Measurements from ENCODE around the gene CDKN3.
A peak's percentile ranks its signal among the peaks of the same experiment; 100 is the strongest.

CDKN3 gene, protein sequence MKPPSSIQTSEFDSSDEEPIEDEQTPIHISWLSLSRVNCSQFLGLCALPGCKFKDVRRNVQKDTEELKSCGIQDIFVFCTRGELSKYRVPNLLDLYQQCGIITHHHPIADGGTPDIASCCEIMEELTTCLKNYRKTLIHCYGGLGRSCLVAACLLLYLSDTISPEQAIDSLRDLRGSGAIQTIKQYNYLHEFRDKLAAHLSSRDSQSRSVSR

DNA sequence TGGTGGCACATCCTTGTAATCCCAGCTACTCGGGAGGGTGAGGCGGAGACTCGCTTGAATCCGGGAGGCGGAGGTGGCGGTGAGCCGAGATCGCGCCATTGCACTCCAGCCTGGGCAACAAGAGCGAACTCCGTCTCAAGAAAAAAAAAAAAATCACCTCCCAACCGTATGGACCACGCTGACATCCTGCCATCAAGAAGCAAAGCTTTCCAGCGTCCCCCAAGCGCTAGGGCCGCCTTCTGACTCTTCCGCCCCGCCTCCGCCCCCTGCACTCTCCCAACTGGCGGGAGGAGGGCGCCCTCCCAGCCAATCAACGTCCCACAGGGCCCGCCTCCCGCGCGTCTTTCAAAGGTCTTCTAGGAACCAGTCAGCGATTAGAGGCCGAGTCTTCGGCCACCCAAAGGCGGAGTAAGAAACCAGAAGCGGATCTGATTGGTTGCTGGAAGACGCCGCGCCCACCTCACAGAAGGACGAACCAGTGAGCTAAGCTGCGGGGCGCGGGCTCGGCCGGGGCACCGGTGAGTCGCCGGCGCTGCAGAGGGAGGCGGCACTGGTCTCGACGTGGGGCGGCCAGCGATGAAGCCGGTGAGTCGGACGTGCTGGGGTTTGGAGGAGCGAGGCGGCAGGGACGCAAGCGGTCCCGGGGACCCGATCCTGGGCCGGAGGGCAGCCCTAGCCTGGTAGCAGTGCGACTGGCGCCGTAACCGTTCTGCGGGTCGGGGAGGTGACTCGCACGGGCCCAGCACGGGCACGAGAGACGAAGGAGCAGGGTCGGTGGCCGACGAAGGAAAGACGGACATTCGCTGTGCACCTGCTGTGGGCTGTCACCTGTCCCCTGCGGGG is at the start of gene CDKN3:
CDKN3 (plus strand) TSS at position 515 of the 843 bp plus-strand sequence; CDS start at position 577, 62 bp downstream.
- DNase-seq: peak; percentile 99

DNA sequence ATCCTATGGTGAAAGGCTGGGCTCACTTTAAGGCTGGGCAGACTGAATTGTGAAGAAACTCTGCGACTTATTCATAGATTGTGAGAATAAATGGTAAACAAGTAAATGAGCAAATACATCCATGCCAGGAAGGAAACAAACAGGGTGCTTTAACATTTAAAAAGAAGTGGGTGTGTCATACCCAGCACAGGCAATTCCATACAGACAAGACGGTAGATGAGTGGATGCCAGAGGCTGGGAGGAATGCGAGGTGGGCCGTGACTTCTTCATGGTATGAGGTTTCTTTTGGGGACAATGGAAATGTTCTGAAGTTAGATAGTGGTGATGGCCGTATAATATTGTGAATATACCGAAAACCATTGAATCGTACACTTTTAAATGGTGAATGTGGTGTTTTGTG is 49.8 kb upstream of the CDKN3 start:
- DNase-seq: no peak

DNA sequence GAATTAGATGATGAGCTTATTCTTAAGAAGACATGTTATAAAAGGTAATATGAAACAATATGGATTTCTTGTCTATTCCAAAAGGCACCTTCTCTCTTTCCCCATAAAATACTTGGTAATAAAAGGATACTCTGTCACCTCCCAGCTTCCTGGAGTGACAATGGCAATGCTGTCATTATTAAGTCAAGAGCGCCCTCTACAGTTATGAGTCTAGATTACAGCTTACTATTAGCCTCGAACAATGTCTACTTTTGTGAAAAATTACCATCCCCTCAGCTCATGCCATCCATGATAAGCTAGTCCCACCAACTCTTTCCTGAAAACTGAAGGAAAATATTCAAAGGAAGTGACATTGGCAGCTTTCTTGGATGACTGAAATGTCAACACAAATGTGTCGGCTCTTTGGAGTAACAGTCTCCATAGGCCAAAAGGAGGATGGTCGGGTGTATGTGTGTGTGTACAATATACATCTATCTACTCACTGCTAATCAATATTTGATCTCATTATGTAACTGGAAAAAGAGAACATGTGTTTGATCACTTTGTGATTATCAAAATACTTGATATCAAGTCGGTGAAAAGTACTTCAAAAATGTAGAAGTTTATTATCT is 48.7 kb upstream of the CDKN3 start:
- peak; percentile 50 for DNase-seq

DNA sequence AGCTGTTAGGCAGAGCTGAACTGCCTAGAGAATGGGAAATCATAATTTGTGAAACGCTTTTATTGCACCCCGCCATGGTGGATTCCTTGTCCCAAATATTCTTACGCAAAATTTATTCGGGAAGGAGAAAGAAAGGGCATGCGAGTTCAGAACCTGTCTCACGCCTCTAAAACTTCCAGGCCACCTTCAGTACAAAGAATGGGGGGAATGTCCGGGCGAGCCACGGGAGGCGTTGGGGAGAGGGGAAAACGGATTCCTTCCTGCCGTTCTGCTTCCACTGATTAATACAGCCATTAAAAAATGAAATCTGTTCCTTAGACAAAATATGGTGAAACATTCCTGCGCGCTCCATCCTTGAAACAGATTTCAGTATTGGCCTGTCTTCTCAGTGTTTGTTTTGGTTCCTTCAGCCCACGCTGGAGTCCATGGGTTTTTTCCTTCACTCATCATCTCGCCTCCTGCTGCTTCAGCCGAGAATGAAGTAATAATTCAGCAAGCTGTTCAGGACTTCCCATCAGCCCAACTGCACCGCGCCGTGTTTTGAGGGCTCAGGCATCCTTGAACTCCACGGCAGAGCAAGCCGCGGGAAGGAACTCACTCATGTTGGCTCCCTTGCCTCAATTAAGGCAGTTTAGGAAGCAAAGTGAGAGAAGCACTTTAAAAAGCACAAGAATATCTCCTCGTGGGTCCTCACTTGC is 47.7 kb upstream of the CDKN3 start:
- no peak for DNase-seq

DNA sequence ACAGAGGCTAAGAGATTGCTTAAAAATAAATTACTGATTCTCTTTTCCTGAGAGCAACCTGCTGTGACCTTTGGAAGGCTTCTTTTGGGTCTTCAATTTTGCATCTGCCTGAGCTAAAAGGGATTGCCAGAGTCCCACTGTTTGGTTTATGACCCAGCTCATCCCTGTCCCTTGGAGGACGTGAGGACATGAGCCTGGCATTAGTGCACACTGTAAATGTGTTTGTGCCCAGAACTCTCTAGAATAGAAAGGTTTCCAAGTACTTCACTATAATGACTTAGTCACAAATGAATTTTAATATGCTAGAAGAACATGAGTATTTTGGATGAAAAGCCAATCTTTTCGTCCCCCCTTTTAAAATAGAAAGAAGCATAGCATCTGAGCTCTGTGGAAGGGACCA is 47.1 kb upstream of the CDKN3 start:
- no peak for DNase-seq

DNA sequence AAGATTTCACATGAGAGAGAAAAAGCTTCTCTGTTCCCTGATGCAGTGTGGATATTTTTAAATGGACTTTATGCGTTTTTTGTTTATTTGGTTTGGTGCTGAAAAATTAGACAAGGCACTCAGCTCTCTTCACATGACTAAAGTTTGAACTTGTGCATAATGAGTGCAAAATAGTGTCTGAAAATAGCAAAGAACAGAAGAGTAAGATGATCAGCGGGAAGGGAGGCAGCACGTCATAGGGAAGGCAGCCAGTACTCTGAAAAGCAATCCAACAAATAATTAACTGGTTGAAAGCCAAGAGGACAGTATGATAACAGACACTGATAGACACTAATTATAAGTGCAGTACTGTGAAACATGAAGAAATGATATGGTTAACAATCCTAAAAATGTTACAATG is 46.6 kb upstream of the CDKN3 start:
- no peak for DNase-seq

DNA sequence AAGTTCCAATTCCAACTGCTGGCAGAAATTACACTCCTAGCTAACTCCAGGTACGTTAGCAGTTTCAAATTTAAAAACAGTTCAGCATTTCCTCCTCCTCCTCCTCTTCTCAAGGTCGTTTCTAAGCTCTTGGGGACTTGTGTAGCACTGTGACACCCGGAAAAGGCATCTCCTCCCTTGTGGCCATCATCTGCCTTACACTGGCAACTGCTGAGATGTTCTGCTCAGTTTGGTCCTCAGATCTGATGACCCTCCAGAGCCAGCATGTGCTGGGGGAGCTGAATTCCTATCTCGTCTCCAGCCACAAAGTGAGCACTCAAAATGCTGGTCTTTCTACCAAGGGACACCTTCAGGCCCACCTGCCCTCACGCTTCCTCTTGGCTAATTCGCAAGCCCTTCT is 43.5 kb upstream of the CDKN3 start:
- no peak for DNase-seq

DNA sequence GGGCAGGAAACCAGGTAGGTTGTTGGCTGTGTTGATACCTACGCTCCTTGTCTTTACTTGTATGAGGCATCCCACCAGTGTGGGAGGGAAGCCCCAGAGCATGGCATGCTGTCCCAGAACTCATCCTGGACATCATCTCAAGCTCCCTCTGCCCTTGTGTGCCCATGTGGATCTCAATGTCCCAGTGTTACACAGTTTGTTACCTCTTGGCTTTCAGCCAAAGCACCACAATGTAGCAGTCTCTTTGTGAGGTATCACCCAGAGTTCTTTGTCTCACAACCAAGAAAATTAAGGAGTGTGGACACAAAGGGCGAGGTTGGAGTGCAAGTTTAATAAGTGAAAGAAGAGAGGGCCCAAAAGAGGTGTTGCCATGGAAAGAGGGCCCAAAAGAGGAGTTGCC is 43.1 kb upstream of the CDKN3 start:
- no peak for DNase-seq

DNA sequence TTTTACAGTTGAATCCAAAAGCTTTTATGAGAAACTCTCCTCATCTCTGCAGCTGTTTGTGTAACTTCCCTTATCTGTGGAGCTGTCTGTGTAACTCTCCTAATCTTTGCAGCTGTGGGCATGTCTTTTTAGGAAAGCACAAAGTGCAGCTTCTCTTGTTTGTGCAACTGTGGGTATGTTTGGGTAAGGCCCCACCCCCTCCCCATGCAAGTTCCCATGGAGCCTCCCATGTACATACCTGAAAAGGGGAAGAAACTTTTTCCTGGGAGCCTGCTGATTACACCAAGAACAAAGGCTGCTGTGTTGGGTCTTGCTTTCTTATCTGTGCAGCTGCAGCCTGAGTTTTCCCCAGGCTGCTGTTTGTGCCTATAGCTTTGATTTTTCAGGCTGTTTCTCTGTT is 42.7 kb upstream of the CDKN3 start:
- DNase-seq: no peak

DNA sequence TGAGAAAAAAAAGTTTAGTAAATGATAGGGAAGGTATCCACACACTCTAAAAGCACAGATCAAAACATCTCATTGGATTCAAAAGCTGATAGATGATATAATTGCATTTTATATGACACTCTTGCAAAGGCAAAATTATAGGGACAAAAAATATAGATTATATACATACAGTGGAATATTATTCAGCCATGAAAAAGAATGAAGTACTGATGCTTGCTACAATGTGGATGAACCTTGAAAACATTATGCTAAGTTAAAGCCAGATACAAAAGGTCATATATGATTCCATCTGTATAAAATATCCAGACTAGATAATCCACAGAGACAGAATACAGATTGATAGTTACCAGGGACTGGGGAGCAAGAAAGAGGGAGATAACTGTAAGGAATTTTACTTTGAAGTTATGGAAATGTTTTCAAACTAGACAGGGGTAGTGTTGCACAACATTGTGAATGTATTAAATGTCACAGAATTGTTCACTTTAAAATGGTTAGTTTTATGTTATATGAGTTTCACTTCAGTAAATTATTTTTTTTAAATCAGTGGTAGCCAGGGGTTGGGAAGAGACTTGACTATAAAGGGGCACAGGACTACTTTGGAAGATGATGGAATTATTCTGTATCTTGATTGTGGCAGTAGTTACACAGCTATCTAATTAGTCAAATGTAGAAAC is 41.7 kb upstream of the CDKN3 start:
- DNase-seq: no peak

DNA sequence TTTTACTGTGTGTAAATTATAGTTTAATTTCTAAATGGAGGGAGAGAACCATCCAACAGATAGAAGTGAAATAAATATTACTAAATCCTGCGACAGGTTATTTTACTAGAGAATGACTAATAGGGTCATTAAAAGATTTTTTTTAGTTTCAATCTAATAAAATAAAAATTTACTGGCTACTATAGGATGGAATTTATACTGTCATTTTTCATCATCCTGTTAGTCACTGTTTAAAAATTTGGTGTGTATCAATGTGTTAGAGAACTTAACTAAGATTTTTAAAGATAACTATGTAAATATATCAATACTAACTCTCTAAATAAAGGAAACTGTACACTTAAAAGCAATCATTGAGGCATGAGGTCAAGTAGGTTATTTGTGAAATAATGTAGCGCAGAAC is 41.1 kb upstream of the CDKN3 start:
- no peak for DNase-seq

DNA sequence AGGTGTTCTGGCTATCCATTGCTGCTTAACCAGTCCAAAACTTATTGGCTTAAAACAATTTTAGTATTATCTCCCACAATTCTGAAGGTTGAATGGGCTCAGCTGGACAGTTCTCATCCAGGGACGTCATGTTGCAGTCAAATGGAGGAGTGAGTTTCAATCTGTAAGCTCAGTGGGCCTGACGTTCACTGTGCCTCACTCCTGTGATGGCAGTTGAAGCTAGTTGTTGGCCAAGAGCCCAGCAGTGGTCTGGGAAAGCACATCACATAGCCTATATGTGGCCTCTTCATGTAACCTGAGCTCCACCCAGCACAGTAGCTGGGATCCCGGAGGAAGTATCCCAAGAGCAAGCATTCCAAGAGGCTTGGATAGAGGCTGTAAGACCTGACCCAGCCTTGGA is 40.6 kb upstream of the CDKN3 start:
- DNase-seq: no peak

DNA sequence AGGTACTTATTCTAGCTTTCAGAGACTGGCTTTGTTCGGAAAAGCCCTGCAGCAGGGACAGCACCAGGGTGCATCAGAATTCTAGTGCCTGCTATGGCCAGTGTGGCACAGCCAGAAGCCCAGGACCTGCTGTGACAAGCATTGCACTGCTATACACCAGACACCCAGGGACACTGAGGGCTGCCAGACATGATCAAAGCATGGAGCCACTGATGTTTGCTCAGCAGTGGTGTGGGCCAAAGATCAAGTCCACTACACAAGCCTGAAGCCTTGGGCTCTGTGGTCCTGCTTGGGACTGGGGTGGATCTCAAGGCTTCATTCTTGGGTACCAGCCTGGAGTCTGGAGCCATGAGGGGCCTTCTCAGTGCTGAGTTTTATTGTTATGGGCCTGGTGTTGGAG is 36.1 kb upstream of the CDKN3 start:
- DNase-seq: no peak

DNA sequence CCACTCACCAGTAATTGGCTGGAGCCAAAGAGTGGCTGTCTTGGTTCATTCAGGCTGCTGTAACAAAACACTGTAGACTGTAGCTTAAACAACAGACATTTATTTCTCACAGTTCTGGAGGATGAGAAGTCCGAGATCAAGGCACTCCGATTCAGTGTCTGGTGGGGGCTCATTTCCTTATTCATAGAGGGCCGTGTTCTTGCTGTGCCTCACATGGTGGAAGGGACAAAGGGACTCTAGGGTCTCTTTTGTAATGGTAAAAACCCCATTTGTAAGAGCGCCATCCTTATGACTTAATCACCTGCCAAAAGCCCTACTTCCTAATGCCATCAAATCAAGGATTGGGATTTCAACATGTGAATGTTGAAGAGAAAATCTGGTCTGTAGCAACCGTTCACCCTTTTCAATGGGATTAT is 34.7 kb upstream of the CDKN3 start:
- DNase-seq: no peak

DNA sequence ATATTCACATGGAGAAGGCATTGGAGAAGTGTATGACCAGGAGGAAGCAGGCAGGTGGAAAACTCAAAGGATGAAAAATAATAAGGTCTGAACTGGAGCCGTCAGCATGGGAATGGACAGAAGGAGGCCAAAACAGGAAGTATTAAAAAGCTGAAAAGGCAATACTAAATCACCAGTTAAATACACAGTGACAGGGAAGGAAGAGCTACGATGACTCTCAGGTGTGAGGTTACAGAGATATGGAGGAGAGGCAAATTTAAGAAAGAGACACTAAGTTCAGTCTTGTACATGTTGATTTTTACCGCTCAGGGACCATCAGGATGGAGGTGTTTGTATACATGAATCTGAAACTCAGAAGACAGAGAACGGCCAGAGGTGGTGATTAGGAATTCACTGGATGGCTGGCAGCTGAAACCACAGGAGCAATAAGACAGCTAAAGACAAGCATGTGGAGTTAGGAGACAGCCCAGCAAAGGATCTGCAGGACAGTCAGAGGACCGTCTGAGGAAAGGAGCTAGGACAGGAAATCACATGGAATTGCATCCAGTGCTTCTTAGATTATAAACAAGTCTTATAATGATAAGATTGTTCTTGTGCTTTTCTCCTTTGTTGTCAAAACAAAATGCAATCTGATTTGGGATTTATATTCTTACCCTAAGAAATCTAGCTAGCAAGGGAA is 33.9 kb upstream of the CDKN3 start:
- DNase-seq: no peak

DNA sequence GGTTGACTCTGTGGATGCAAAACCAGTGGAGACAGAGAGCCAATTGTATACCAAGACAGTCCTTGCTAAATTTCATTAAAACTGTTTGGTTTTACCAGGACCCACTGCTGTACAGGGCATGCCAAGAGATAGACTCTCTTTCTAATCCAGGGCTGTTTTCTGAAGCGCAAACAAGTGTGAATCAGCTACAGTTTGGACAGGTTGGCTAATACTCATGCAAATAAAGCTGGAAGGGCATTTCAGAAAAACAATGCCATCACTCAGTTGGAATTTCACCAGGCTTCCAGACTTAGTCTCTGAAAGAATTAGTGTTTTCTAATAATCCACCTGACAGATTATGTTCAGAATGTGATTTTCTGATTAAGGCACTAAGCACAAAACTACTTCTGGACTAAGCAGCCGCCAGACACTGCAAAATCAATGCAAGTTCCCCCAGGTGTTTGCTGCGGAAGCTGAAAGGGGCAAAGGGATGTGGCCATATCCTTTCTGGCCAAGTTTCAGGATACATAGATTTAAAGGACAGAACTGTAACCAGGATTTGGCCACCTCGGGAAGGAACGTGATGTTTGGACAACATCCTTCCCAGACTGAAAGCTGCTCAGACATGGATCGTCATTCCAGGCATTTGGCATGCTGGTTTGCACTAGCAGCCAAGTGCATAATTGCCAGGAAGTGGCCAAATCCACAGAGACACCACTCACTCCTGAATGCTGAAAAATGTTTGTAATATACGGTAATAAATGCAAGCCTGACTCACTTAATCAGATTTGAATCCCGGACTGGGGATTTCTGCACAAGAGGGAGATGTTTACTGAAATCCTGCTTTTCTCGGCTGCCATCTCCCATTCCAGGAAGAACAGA is 32.0 kb upstream of the CDKN3 start:
- DNase-seq: no peak

DNA sequence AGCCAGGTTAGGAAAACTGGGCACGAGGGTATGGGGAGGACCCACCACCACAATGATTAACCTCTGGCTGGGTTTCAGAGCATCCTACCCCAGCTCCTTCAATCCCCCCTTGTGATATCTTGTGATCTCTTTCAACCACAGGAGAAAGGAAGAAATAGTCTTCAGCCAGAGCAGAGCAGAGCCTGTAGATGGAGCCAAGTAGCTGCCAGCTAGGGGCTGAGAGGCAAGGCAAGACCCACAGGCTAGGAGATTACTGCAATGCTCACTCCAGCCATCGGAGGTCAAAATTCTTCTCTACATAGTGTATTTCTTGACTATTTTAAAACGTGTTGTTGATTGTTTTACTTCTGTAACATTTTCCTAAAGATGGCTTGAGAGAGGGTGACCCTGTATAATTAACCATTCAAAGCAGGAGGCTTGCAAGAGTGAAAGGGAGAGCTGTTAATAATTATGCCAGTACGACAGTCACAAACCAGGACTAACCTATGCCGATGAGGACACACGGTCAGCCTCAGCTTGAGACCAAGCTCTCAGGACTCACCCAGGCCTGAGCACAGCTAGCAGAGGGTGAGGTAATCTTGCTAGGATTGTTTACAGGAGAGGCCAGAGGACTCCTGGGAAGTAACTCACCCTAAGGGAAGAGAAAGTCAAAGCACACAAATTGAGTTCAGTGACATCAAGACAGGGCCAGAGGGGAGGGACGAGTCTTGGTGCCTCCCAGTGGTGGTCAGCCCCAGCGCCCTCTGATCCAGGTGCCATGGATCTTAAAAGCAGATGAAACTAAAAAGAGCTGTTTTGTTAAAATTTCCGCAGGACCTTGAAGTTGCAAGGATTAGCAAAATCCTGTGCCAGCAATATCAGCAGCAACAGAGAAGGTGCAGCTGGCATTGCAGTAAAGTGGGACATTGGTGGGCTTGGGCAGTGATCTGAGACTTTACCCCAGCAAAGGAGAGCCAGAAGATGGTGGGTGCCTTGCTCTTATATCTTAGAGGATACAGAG is 29.8 kb upstream of the CDKN3 start:
- peak; percentile 33 for DNase-seq

DNA sequence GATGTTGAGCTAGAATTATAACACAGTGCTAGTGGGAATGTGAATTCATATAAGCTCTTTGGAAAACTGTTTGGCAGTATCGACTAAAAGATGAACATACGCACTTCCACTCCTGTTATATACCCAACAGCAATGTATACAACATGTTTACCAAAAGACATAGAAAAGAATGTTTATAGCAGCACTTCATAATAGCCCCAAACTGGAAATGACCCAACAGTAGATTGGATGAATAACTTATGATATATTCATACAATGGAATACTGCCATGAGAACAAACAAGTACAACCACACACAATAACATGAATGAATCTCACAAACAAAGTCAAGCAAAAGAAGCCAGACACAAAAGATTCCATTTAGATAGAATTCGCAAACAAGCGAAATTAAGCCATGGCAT is 28.5 kb upstream of the CDKN3 start:
- no peak for DNase-seq

DNA sequence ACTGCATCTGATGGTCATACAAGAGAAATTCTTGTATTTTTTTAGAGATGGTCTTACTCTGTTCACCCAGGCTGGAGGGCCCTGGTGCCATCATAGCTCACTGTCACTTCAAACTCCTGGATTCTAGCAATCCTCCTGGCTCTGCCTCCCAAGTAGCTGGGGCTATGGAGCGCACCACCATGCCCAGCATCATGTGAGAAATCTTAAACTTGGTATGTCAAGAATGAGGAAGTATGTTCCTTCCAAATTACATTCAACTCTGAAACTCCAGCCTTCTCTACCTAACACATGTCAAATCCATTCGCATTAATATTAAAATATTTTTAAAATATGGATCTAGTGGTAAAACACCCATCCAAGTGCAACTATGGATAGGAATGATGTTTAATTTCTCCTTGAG is 27.5 kb upstream of the CDKN3 start:
- no peak for DNase-seq

All from NCI-H1092 (cell line).